ENCODE measurements around the gene NXPH4. TPM values are rescaled to one million over a fixed set of nuclear protein-coding genes. Genes with fewer than 3 reads are reported as not detected.

NXPH4 gene
- total RNA-seq, 1 donor from 2014 or later, result 0.56 TPM

GRCh38 chr12:57203201-57203600 lies 13.4 kb upstream of the NXPH4 start:
- intact Hi-C loops (cut with micrococcal nuclease), result no loop called here

GRCh38 chr12:57203791-57204190 lies 12.8 kb upstream of the NXPH4 start:
- intact Hi-C loops (cut with micrococcal nuclease), result no loop called here

GRCh38 chr12:57204454-57204853 lies 12.1 kb upstream of the NXPH4 start:
- intact Hi-C loops (cut with micrococcal nuclease), result no loop called here

GRCh38 chr12:57205186-57205585 lies 11.4 kb upstream of the NXPH4 start:
- intact Hi-C loops (cut with micrococcal nuclease), result no loop called here

- intact Hi-C loops (cut with micrococcal nuclease), result no loop called here
Observed at GRCh38 chr12:57205931-57206330, 10.7 kb upstream of the NXPH4 start.

GRCh38 chr12:57207731-57208630 lies 8.6 kb upstream of the NXPH4 start:
- intact Hi-C loops (cut with micrococcal nuclease), result no loop called here

GRCh38 chr12:57208631-57209282 lies 7.8 kb upstream of the NXPH4 start:
- intact Hi-C loops (cut with micrococcal nuclease), result no loop called here

- intact Hi-C loops (cut with micrococcal nuclease), result no loop called here
Observed at GRCh38 chr12:57209916-57210315, 6.7 kb upstream of the NXPH4 start.

- intact Hi-C loops (cut with micrococcal nuclease), result no loop called here
Observed at GRCh38 chr12:57210461-57210860, 6.1 kb upstream of the NXPH4 start.

- intact Hi-C loops (cut with micrococcal nuclease), result no loop called here
Observed at GRCh38 chr12:57210926-57211692, 5.5 kb upstream of the NXPH4 start.

- intact Hi-C loops (cut with micrococcal nuclease), result no loop called here
Observed at GRCh38 chr12:57211791-57212700, 4.5 kb upstream of the NXPH4 start.

GRCh38 chr12:57212701-57213057 lies 3.9 kb upstream of the NXPH4 start:
- intact Hi-C loops (cut with micrococcal nuclease), result loop anchor here (1.0 kb wide), 1 partner anchor 31 kb away; no protein-coding TSS in a partner anchor

GRCh38 chr12:57213058-57213715 lies 3.4 kb upstream of the NXPH4 start:
- intact Hi-C loops (cut with micrococcal nuclease), result loop anchor here (1.0 kb wide), 1 partner anchor 30 kb away; no protein-coding TSS in a partner anchor

GRCh38 chr12:57213763-57214397 lies 2.7 kb upstream of the NXPH4 start:
- intact Hi-C loops (cut with micrococcal nuclease), result loop anchor here (1.0 to 2.0 kb wide), 4 partner anchors 15 to 249 kb away; partner anchors contain the start of gene SHMT2

- intact Hi-C loops (cut with micrococcal nuclease), result loop anchor here (1.0 to 2.0 kb wide), 3 partner anchors 15 to 248 kb away; partner anchors contain the start of gene SHMT2
Observed at GRCh38 chr12:57214398-57214781, 2.2 kb upstream of the NXPH4 start.

- intact Hi-C loops (cut with micrococcal nuclease), result loop anchor here (1.0 to 2.0 kb wide), 2 partner anchors 65 to 248 kb away; no protein-coding TSS in a partner anchor
Observed at GRCh38 chr12:57215065-57215464, 1.5 kb upstream of the NXPH4 start.

GRCh38 chr12:57215668-57216013 lies 953 bp upstream of the NXPH4 start:
- intact Hi-C loops (cut with micrococcal nuclease), result loop anchor here (1.0 to 2.0 kb wide), 2 partner anchors 65 to 247 kb away; no protein-coding TSS in a partner anchor

GRCh38 chr12:57216921-57217879 lies 606 bp downstream of the NXPH4 start:
- intact Hi-C loops (cut with micrococcal nuclease), result no loop called here

All from T-helper 1 cell treated with Interleukin-12 subunit alpha and Interleukin-12 subunit beta and Interleukin-4 antibody, amounts not matched to agents 30 ng/mL and 1 ng/mL, for 36 hours (primary cell).